K562 (cell line): ENCODE data around the gene SPACA9. TPM values are rescaled to one million over a fixed set of nuclear protein-coding genes. Genes with fewer than 3 reads are reported as not detected.

Source experiments
- ATAC-seq: fragments of 200-7000 bp; cut with Tn5 transposase; 3 replicates; pipeline ENCODE4 v1.9.1; 2020; ENCODE audit warnings: moderate library complexity
- BruUV-seq: library from RNA; stranded (reverse); fragments of 400-500 nt; replicated peaks from 2 replicates; lab custom pipeline; 2021; lab: Mats Ljungman, UMichigan
- CTCF ChIA-PET: fragments of 300-600 bp; formaldehyde crosslinking; extraction: SDS; loops from one replicate; lab custom pipeline; 2021; ENCODE audit warnings: low intra/inter-chr PET ratio; lab: Yijun Ruan, JAX
- POLR2A ChIA-PET: fragments of 300-600, 350-650 bp; sonication (Branson Sonifier 250); formaldehyde crosslinking; extraction: SDS; loops from one replicate; lab custom pipeline; 2021; ENCODE audit warnings: antibody characterized with exemption, inconsistent platforms; lab: Yijun Ruan, JAX
- DNase-seq, 4 experiments: peaks; one replicate each; pipeline versions ENCODE4 v3.0.0 to v3.0.0-alpha.2; 2011 to 2018; ENCODE audit warnings: low spot score in 3 of 4, mixed read lengths in 3 of 4; ENCODE audit errors: extremely low read depth in 1 of 4
- FAIRE-seq: peaks from 2 replicates; lab custom pipeline; 2011; peaks lifted over from hg19 to GRCh38; lab: Jason Lieb, UNC
- H2AFZ ChIP-seq: 2 replicates; pipeline ENCODE4 v1.6.0; 2011; ENCODE audit warnings: low read depth, low read length, control low read depth, inconsistent platforms
- H3K27ac ChIP-seq: fragments of 200-600 bp; 3 replicates; pipeline ENCODE4 v1.8.0; 2011; ENCODE audit warnings: low read depth, mild to moderate bottlenecking, control low read depth, inconsistent platforms, low read length, moderate library complexity, mixed read lengths; ENCODE audit errors: extremely low read depth
- H3K27me3 ChIP-seq, 2 experiments: fragments of 300-600 bp in 1 of 2; 2 replicates in 1 of 2; 3 replicates in 1 of 2; pipeline versions ENCODE4 v1.6.0 to v1.8.0; 2011; ENCODE audit warnings: inconsistent platforms in 2 of 2, low read length in 2 of 2, mild to moderate bottlenecking in 1 of 2, mixed read lengths in 1 of 2, moderate library complexity in 1 of 2; ENCODE audit not compliant: control insufficient read depth in 2 of 2, insufficient read depth in 2 of 2
- H3K36me3 ChIP-seq: fragments of 300-600 bp; 3 replicates; pipeline ENCODE4 v1.8.0; 2011; ENCODE audit warnings: mild to moderate bottlenecking, low read length, inconsistent platforms; ENCODE audit not compliant: control insufficient read depth, insufficient read depth
- H3K4me1 ChIP-seq, 2 experiments: fragments of 200-600 bp in 1 of 2; replicated peaks in 1 of 2; 2 replicates in 1 of 2; 3 replicates in 1 of 2; pipeline versions ENCODE4 v1.5.1 to v1.8.0; 2011; ENCODE audit warnings: inconsistent platforms in 2 of 2, low read length in 2 of 2, mild to moderate bottlenecking in 1 of 2, mixed read lengths in 1 of 2, moderate library complexity in 1 of 2; ENCODE audit not compliant: control insufficient read depth in 2 of 2, insufficient read depth in 2 of 2
- H3K4me2 ChIP-seq: 2 replicates; pipeline ENCODE4 v1.6.1; 2011; ENCODE audit warnings: low read length, control low read depth, inconsistent platforms, mixed read lengths; ENCODE audit not compliant: insufficient read depth
- H3K4me3 ChIP-seq: fragments of 200-600 bp; sonication (generic), shearing (Covaris generic); 2 replicates; pipeline ENCODE4 v1.5.1; 2016; ENCODE audit warnings: control low read depth, inconsistent platforms
- H3K79me2 ChIP-seq: fragments of 200-600 bp; 3 replicates; pipeline ENCODE4 v1.8.0; 2011; ENCODE audit warnings: low read length, inconsistent platforms; ENCODE audit not compliant: control insufficient read depth, insufficient read depth
- H3K9ac ChIP-seq, 2 experiments: 2 replicates each; pipeline versions ENCODE4 v1.6.0 to v1.6.1; 2011; ENCODE audit warnings: low read depth in 2 of 2, low read length in 2 of 2, control low read depth in 1 of 2, inconsistent platforms in 1 of 2, mild to moderate bottlenecking in 1 of 2, mixed read lengths in 1 of 2; ENCODE audit not compliant: insufficient read depth in 1 of 2
- H3K9me1 ChIP-seq: one replicate; pipeline ENCODE4 v1.6.0; 2011; ENCODE audit warnings: inconsistent platforms, mild to moderate bottlenecking, low read length, moderate library complexity; ENCODE audit not compliant: control insufficient read depth, insufficient read depth
- H3K9me3 ChIP-seq: replicated peaks from 2 replicates; pipeline ENCODE4 v1.5.1; 2011; ENCODE audit warnings: low read depth, low read length, inconsistent platforms; ENCODE audit not compliant: control insufficient read depth, insufficient read depth
- H4K20me1 ChIP-seq: replicated peaks from 2 replicates; pipeline ENCODE4 v1.6.1; 2011; ENCODE audit warnings: low read length, inconsistent platforms, mixed read lengths; ENCODE audit not compliant: control insufficient read depth, insufficient read depth
- CTBP1 ChIP-seq: fragments of 450-650 bp; IDR thresholded peaks from 2 replicates; pipeline ENCODE4 v1.6.1; 2016; ENCODE audit warnings: borderline replicate concordance
- EWSR1 ChIP-seq: fragments of 450-650 bp; IDR thresholded peaks from 2 replicates; pipeline ENCODE4 v1.6.1; 2018; ENCODE audit warnings: borderline replicate concordance, mild to moderate bottlenecking, low read depth, moderate library complexity; ENCODE audit not compliant: partially characterized antibody
- EZH2 ChIP-seq: IDR thresholded peaks from 2 replicates; pipeline ENCODE4 v1.6.1; 2012; ENCODE audit warnings: low read depth, mild to moderate bottlenecking, inconsistent platforms, low read length, borderline replicate concordance
- KDM1A ChIP-seq, 2 experiments: fragments of 450-650 bp; IDR thresholded peaks; 2 replicates each; pipeline ENCODE4 v1.6.1; 2016; ENCODE audit warnings: mild to moderate bottlenecking in 2 of 2
- KDM4B ChIP-seq, 2 experiments: fragments of 450-650 bp in 1 of 2; sonication (generic) in 1 of 2; IDR thresholded peaks; 2 replicates each; pipeline ENCODE4 v1.6.1; 2016 to 2017; ENCODE audit warnings: borderline replicate concordance in 2 of 2, antibody characterized with exemption in 1 of 2, low read depth in 1 of 2, mild to moderate bottlenecking in 1 of 2
- MEF2A ChIP-seq: IDR thresholded peaks from 2 replicates; pipeline ENCODE4 v1.6.1; 2011; ENCODE audit warnings: low read depth, mild to moderate bottlenecking, low read length, moderate library complexity; ENCODE audit not compliant: control insufficient read depth
- RCOR1 ChIP-seq, 2 experiments: IDR thresholded peaks; 2 replicates each; pipeline ENCODE4 v1.6.1; 2012; ENCODE audit warnings: low read depth in 2 of 2, low read length in 2 of 2, borderline replicate concordance in 1 of 2, improper control_type of control experiment in 1 of 2
- ZC3H11A ChIP-seq: IDR thresholded peaks from 2 replicates; pipeline ENCODE4 v1.6.1; 2012; ENCODE audit warnings: low read depth, low read length, improper control_type of control experiment
- ZNF174 ChIP-seq: fragments of 250-450 bp; sonication (Bioruptor Pico); IDR thresholded peaks from 2 replicates; pipeline ENCODE4 v1.4.0; 2020; ENCODE audit warnings: mild to moderate bottlenecking
- ZNF384 ChIP-seq: IDR thresholded peaks from 2 replicates; pipeline ENCODE4 v1.6.1; 2012; ENCODE audit warnings: low read depth, low read length, improper control_type of control experiment
- WGBS: fragments of 100-300 bp; shearing (Covaris generic); methylation state at CpG from one replicate; pipeline ENCODE4 v1.1.6; 2016; ENCODE audit warnings: low coverage, mixed read lengths; ENCODE audit not compliant: insufficient coverage; ENCODE audit errors: missing lambda C conversion rate; 5-methylcytosine and 5-hydroxymethylcytosine counted together
- in situ Hi-C: fragments of 300-500 bp; cut with MboI; formaldehyde crosslinking; loops from 4 replicates; pipeline ENCODE4 v1.15.0; 2018; ENCODE audit warnings: inconsistent platforms, mixed read lengths
- intact Hi-C: fragments of 100-400 bp; cut with micrococcal nuclease; formaldehyde crosslinking; loops from 2 replicates; pipeline ENCODE4 v1.14.2; 2022
- polyA plus RNA-seq, 8 experiments: library from polyadenylated mRNA; depleted of rRNA in 4 of 8; stranded (reverse) in 5 of 8; unstranded in 3 of 8; fragments of >200 nt; fragmentation: Nextera tagmentation in 2 of 8; fragmentation: Illumina TruSeq in 1 of 8; extraction: Ambion mirVana in 2 of 8; extraction: Trizol in 1 of 8; gene quantifications; 2 replicates each; pipeline versions ENCODE4 v1.2.1 to v1.2.3, GENCODE V29; 2011 to 2014; ENCODE audit warnings: inconsistent platforms in 1 of 8, missing spikeins in 1 of 8
- total RNA-seq, 7 experiments: library from RNA; depleted of rRNA in 6 of 7; stranded (reverse); fragments of >200 nt in 6 of 7; fragmentation: Illumina TruSeq in 2 of 7; extraction: Trizol in 2 of 7; gene quantifications; 2 replicates each; pipeline versions ENCODE4 v1.2.1 to v1.2.3, GENCODE V29; 2011 to 2021; ENCODE audit warnings: low replicate concordance in 1 of 7
- TF ChIP-seq, protein P1 (sequence below), 3 experiments: IDR thresholded peaks in 2 of 3; conservative IDR thresholded peaks in 1 of 3; 2 replicates each; pipeline ENCODE4 v1.5.1; 2011 to 2012; ENCODE audit warnings: low read length in 3 of 3, mild to moderate bottlenecking in 3 of 3, control low read depth in 2 of 3, improper control_type of control experiment in 1 of 3, inconsistent platforms in 1 of 3, low read depth in 1 of 3, mixed read lengths in 1 of 3, moderate library complexity in 1 of 3; ENCODE audit not compliant: insufficient read depth in 2 of 3
- TF ChIP-seq, protein P2 (sequence below): fragments of 200-800 bp; sonication (Bioruptor generic); IDR thresholded peaks from 2 replicates; pipeline ENCODE4 v1.6.1; 2017; ENCODE audit warnings: missing genetic modification characterization, missing compliant biosample characterization
- TF ChIP-seq, protein P3 (sequence below): fragments of 150-350 bp; conservative IDR thresholded peaks from 2 replicates; pipeline ENCODE4 v1.6.1; 2014; ENCODE audit warnings: low read length

The SPACA9 gene
- total and polyA plus RNA-seq, 9 of the 15 experiments (the other 6 are each of a cell fraction or from before 2014, with no cell fraction given): 0.06 to 0.51 (median 0.36) TPM

DNA sequence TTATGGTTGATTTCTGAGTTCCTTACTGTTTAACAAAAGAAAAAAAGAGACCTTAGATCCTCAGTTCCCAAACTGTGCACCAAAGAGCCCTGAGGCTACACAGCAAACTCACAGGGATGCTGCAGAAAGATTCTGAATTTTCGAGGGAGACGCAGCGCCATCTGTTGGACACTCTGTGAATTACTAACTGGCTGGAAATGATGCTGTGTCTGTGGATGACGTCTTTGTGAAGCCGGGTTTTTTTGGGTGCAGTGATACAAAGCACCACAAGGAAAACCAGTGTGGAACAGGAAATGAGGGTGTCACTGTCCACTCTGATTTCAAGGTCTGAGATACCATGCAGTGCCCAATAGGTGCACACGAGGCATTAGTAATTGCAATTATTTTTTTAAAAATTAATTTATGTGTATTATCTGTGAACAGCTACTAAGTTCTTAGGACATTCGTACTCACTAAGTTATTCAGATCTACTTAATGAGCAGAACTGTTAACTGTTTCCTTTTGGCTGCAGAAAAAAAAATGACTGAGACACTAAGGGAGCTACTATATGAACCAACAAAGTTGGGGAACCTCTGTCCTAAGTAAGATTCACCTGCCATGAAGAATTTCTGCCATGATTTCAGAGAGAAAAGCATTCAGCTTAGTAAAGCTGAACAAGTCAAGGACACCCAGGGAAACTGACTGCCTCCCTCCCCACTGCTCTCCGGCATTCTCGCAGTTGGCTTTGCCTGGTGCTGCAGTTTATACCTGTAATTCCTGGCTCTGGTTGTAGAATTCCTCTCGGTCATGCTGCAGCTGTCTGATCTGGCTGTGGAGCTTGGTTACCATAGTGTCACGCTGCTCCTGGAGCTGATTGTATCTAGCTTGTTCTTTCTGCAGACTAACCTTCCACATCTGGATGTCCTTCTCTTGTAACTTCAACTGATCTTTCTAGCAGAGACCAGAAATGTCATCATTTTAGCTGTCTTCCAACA, 23.4 kb downstream of the SPACA9 start:
- DNase-seq (peak; percentile 80 to 91 (median 87)), ATAC-seq (peak; percentile 99), FAIRE-seq (peak; percentile 98)
- 0 out of 2 replicates have a peak, but pooled peaks cover 7% of the 10 kb centered on the region for H4K20me1 ChIP-seq
- WGBS: 30% methylated on average over 11 of the region's 11 CpGs
- H3K9ac ChIP-seq: no peak overlapping the region
- H3K4me3 ChIP-seq: no peak overlapping the region
- no peak overlapping the region for H3K4me2 ChIP-seq
- intact Hi-C loops (loop anchor here (5.0 to 10.0 kb wide), 2 partner anchors 73 to 100 kb away; partner anchors contain the start of gene GFI1B), in situ Hi-C loops (no loop called here)
- H3K4me1 ChIP-seq: no peaks in the 10 kb centered on the region
- H3K79me2 ChIP-seq: no peaks in the 10 kb centered on the region
- H3K9me3 ChIP-seq: no peaks in the 10 kb centered on the region
- ChIA-PET CTCF (interaction anchor here (0.6 to 1.1 kb wide), 3 partner anchors 54 to 208 kb away, joined by 3 to 5 read pairs (median 3); no protein-coding TSS in a partner anchor), POLR2A (interaction anchor here (0.5 to 1.4 kb wide), 6 partner anchors 11 to 732 kb away, joined by 3 to 5 read pairs (median 3); no protein-coding TSS in a partner anchor)
- peaks cover 44% of the 10 kb centered on the region; the same call in 2 of the 3 replicates for H3K36me3 ChIP-seq
- H3K27me3 ChIP-seq: no peaks in the 10 kb centered on the region
- H2AFZ ChIP-seq: no peak overlapping the region
- H3K9me1 ChIP-seq: no peaks in the 10 kb centered on the region
- BruUV-seq: no TSS peak
- no peak overlapping the region for H3K27ac ChIP-seq
- TF ChIP-seq RCOR1 (IDR thresholded peaks at IDR 0.05; ENCODE audit: borderline replicate concordance in 1 of 2, low read depth in 2 of 2, low read length in 2 of 2) (peak in 1 of 2 experiments; percentile 92; a peak in 2 of 4 replicates), CTBP1 (peak; percentile 65; the same call in 1 of the 2 replicates), MEF2A (no peak), KDM4B (IDR thresholded peaks at IDR 0.05; ENCODE audit: borderline replicate concordance in 2 of 2, low read depth in 1 of 2) (no peak), KDM1A (IDR thresholded peaks at IDR 0.05) (peak; percentile 50 to 52; a peak in 2 of 4 replicates), EWSR1 (no peak), ZNF384 (peak; percentile 54), ZNF174 (CRISPR knock-in tag) (no peak), EZH2 (no peak), ZC3H11A (0 out of 2 replicates have a peak, but pooled peaks have one; percentile 61)
- TF ChIP-seq, protein P1, sequence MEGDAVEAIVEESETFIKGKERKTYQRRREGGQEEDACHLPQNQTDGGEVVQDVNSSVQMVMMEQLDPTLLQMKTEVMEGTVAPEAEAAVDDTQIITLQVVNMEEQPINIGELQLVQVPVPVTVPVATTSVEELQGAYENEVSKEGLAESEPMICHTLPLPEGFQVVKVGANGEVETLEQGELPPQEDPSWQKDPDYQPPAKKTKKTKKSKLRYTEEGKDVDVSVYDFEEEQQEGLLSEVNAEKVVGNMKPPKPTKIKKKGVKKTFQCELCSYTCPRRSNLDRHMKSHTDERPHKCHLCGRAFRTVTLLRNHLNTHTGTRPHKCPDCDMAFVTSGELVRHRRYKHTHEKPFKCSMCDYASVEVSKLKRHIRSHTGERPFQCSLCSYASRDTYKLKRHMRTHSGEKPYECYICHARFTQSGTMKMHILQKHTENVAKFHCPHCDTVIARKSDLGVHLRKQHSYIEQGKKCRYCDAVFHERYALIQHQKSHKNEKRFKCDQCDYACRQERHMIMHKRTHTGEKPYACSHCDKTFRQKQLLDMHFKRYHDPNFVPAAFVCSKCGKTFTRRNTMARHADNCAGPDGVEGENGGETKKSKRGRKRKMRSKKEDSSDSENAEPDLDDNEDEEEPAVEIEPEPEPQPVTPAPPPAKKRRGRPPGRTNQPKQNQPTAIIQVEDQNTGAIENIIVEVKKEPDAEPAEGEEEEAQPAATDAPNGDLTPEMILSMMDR (IDR thresholded peaks at IDR 0.05 in 2 of 3, conservative IDR thresholded peaks at IDR 0.05 in 1 of 3; ENCODE audit: insufficient read depth in 2 of 3, low read depth in 1 of 3, low read length in 3 of 3): peak; percentile 92 to 95 (median 93)
- TF ChIP-seq, protein P2, sequence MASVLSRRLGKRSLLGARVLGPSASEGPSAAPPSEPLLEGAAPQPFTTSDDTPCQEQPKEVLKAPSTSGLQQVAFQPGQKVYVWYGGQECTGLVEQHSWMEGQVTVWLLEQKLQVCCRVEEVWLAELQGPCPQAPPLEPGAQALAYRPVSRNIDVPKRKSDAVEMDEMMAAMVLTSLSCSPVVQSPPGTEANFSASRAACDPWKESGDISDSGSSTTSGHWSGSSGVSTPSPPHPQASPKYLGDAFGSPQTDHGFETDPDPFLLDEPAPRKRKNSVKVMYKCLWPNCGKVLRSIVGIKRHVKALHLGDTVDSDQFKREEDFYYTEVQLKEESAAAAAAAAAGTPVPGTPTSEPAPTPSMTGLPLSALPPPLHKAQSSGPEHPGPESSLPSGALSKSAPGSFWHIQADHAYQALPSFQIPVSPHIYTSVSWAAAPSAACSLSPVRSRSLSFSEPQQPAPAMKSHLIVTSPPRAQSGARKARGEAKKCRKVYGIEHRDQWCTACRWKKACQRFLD (CRISPR knock-in tag): no peak
- TF ChIP-seq, protein P3, sequence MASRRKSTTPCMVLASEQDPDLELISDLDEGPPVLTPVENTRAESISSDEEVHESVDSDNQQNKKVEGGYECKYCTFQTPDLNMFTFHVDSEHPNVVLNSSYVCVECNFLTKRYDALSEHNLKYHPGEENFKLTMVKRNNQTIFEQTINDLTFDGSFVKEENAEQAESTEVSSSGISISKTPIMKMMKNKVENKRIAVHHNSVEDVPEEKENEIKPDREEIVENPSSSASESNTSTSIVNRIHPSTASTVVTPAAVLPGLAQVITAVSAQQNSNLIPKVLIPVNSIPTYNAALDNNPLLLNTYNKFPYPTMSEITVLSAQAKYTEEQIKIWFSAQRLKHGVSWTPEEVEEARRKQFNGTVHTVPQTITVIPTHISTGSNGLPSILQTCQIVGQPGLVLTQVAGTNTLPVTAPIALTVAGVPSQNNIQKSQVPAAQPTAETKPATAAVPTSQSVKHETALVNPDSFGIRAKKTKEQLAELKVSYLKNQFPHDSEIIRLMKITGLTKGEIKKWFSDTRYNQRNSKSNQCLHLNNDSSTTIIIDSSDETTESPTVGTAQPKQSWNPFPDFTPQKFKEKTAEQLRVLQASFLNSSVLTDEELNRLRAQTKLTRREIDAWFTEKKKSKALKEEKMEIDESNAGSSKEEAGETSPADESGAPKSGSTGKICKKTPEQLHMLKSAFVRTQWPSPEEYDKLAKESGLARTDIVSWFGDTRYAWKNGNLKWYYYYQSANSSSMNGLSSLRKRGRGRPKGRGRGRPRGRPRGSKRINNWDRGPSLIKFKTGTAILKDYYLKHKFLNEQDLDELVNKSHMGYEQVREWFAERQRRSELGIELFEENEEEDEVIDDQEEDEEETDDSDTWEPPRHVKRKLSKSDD: no peak
